RPMI8226 (cell line): ENCODE measurements around the gene ZSCAN1.
"Not testable (repeated sequence)": the region's sequence is repeated elsewhere in the genome, so short reads cannot be mapped to it uniquely, and the experiment has no call there.

Source experiments
- DNase-seq: peaks from one replicate; pipeline ENCODE4 v3.0.0-alpha.2; 2015

The ZSCAN1 gene, protein sequence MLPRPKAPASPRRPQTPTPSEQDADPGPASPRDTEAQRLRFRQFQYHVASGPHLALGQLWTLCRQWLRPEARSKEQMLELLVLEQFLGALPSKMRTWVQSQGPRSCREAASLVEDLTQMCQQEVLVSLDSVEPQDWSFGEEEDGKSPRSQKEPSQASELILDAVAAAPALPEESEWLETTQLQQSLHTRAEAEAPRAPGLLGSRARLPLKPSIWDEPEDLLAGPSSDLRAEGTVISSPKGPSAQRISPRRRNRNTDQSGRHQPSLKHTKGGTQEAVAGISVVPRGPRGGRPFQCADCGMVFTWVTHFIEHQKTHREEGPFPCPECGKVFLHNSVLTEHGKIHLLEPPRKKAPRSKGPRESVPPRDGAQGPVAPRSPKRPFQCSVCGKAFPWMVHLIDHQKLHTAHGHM

GRCh38 chr19:58033741-58034476 is at the start of gene ZSCAN1:
Gene ZSCAN1, plus strand, starts transcription at chr19:58034025. Its CDS starts 3,812 bp downstream, at chr19:58037837.
- no peak for DNase-seq

DNA sequence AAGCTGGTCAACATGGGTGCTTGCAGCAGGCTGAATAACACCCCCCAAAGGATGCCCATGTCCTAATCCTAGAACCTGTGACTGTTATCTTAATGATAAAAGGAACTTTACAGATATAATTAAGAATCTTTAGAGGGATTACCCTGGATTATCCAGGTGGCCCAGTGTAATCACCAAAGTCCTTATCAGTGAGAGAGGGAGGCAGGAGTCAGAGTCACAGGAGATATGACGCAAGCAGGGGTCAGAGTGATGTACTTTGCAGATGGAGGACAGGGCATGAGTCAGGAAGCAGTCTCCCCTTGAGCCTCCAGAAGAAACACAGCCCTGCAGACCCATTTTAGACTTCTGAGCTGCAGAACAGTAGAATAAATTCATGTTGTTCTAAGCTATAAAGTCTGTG is 41.0 kb upstream of the ZSCAN1 start:
- DNase-seq = no peak

GRCh38 chr19:58000677-58001076 is 33.1 kb upstream of the ZSCAN1 start:
- DNase-seq = no peak

GRCh38 chr19:58001895-58002369 is 31.9 kb upstream of the ZSCAN1 start:
- DNase-seq = no peak

GRCh38 chr19:58002384-58003173 is 31.2 kb upstream of the ZSCAN1 start, which contains the start of gene ZNF606:
Gene ZNF606, minus strand, starts transcription at chr19:58002820. Its CDS starts 1,501 bp downstream, at chr19:58001319.
- DNase-seq = peak; percentile 90

GRCh38 chr19:58003174-58003828 is 30.5 kb upstream of the ZSCAN1 start:
- DNase-seq = no peak

DNA sequence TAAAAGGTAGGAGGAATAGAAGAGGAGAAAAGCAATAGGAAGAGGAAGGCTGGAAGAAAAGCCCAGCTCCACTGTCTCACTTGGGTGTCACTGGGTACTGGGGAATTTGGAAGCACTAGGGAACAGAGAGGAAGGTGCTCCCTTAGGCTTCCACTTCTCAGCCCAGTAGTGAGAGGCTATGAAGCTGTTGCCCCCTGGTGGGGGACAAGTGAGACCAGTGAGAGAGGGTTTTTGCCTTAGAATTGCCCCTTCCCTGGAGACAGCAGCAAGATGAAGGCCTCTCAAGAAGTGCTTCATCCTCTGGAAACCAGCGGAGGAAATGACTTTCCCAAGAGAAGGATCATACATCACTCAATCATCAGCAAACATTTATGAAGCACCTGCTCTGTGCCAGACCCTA is 26.5 kb upstream of the ZSCAN1 start:
- DNase-seq = peak; percentile 15

- not testable (repeated sequence) for DNase-seq
Observed at GRCh38 chr19:58008877-58009276, 24.9 kb upstream of the ZSCAN1 start.

DNA sequence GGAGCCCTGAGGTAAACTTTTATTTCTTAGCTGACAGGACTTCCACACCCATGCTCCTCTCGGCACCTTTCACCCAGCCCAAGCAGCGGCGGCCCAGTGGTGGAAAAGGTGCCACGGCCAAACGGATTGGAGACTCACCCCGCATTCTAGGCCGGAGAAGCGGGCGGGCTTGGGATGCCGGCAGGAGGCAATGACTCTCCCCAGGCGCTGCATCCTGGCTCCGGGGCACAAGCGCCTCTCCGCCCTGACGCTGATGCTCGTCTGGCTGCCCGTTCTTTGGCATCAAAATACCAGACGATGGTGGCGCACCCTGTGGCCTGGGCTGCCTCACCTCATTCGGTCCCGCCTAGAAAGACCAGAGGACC is 24.5 kb upstream of the ZSCAN1 start:
- DNase-seq = no peak

GRCh38 chr19:58009666-58010301 is 24.0 kb upstream of the ZSCAN1 start:
- DNase-seq = peak; percentile 92

GRCh38 chr19:58010507-58010906 is 23.3 kb upstream of the ZSCAN1 start:
- no peak for DNase-seq

- no peak for DNase-seq
Observed at GRCh38 chr19:58014141-58014540, 19.7 kb upstream of the ZSCAN1 start.

DNA sequence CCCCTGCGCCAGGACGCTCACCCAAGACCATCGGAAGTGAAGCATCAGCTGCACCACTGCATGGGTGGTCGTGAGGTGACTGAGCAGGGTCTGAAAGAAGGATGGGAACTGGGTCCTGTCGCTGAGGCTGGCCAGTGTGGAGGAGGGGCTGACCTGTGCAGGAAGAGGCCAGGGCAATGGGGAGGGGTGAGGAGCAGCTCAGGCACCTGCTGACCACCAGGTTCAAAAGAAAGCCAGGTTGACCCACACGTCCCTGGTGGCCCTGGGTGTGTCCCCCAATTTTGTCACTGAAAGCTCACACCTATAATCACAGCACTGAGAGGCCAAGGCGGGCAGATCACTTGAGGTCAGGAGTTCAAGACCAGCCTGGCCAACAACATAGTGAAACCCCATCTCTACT is 13.7 kb upstream of the ZSCAN1 start:
- no peak for DNase-seq

- peak; percentile 51 for DNase-seq
Observed at GRCh38 chr19:58021541-58022282, 12.1 kb upstream of the ZSCAN1 start.

GRCh38 chr19:58022283-58022660 is 11.6 kb upstream of the ZSCAN1 start:
- no peak for DNase-seq

GRCh38 chr19:58024661-58025060 is 9.2 kb upstream of the ZSCAN1 start:
- no peak for DNase-seq

DNA sequence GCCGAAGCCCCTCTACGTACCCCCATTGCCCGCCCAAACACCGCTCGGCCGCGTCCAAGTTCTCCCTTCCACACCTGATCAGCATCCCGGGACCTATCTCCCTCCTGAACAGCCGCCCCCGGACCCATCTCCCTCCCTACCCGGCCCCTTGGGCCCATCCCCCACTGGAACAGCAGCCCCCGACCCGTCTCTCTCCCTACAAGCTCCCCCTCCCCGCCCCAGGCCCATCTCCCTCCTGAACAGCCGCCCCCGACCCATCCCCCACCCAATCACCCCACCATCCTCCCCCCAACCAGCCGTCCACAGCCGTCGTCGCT is 610 bp downstream of the ZSCAN1 start:
- DNase-seq = no peak

DNA sequence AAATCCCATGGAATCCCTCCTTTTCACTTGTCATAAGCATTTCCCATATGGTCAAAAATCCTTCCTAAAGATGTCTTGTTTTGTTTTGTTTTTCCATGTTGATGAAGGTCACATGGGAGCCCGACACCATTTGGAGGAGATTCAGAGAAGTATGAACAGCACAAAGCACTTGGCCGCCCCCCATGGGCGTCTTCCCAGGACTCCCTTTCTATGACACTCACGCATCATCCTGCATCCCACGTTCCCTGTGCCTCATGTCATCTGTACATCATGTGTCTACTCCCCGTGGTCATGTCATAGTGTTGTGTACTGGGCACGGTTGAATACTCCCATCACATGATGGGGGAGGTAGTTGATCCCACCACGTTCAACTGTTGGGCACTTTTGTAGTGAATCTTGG is 2.0 kb downstream of the ZSCAN1 start:
- no peak for DNase-seq

- DNase-seq = no peak
Observed at GRCh38 chr19:58037927-58038687, 4.3 kb downstream of the ZSCAN1 start.

DNA sequence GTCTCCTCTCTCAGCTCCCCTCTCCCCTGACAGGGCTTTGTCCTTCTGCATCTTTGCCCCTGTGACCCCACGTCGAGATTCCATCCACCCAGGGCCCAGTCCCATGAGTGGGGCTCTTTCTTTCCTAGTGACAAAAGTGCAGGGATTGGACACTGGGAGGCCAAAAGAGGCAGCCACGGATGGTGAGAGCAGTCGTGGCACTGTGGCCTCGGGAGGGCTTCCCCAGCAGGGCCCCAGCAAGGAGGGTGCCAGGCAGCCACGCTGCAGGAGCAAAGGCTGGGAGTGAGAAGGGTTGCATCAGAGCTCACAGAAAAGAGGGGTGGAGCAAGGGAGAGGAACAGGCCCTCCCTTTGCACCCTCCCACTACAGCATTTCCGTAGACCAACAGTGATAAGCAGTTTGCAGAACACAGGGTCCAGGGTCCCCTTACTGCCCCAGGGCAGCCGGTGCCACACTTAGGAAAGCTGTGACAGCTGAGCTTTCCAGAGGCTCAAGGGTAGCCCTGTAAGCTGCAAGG is 4.9 kb downstream of the ZSCAN1 start:
- no peak for DNase-seq
